GM12873 (cell line): Measurements from ENCODE around the gene SBNO2.

ENCODE experiments used
- TF ChIP-seq, protein P1 (sequence below): IDR thresholded peaks from 2 replicates; pipeline ENCODE4 v1.5.1; 2012; ENCODE audit warnings: low read depth, mild to moderate bottlenecking, moderate library complexity, low read length, control low read depth; ENCODE audit not compliant: insufficient read depth; ENCODE audit errors: missing control alignments

The SBNO2 gene

GRCh38 chr19:1150333-1151036 is 23.6 kb downstream of the SBNO2 start:
- TF ChIP-seq, protein P1, sequence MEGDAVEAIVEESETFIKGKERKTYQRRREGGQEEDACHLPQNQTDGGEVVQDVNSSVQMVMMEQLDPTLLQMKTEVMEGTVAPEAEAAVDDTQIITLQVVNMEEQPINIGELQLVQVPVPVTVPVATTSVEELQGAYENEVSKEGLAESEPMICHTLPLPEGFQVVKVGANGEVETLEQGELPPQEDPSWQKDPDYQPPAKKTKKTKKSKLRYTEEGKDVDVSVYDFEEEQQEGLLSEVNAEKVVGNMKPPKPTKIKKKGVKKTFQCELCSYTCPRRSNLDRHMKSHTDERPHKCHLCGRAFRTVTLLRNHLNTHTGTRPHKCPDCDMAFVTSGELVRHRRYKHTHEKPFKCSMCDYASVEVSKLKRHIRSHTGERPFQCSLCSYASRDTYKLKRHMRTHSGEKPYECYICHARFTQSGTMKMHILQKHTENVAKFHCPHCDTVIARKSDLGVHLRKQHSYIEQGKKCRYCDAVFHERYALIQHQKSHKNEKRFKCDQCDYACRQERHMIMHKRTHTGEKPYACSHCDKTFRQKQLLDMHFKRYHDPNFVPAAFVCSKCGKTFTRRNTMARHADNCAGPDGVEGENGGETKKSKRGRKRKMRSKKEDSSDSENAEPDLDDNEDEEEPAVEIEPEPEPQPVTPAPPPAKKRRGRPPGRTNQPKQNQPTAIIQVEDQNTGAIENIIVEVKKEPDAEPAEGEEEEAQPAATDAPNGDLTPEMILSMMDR, result no peak

DNA sequence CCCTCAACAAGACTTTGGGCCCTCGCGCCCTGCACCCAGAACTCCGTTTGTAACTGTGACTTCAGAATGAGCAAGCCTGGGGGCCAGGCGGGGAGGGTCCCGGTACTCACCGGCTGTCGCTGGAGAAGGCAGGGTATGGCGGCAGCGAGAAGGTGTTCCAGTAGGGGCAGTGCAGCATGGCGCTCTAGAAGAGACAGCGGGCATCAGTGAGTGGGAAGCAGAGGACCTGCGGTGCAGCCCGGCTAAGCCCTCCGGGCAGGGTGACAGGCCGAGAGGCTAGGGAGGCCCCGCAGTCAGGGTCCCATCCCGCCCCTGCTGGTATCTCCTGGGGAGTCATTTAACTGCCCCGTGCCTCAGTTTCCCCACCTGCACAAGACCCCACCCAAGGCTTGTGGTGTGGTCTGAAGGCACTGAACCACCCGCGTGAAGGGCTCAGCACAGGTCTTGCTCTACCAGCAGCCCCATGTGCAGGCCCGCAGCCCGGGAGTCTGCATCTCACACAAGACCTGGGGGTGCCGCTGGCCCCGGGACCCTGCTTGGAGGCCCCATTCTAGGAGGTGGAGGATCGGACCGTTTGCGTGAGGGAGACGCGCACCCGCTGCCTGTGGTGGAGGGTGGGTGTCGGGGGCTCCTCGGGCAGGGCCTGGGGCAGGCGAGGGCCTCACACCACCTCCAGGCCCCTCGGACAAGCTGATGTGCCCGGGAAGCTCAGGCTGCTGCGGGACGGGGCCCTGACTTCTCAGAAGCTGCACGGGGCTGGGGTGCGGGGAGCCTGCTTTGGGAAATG is 24.6 kb downstream of the SBNO2 start:
- TF ChIP-seq, protein P1, result no peak

DNA sequence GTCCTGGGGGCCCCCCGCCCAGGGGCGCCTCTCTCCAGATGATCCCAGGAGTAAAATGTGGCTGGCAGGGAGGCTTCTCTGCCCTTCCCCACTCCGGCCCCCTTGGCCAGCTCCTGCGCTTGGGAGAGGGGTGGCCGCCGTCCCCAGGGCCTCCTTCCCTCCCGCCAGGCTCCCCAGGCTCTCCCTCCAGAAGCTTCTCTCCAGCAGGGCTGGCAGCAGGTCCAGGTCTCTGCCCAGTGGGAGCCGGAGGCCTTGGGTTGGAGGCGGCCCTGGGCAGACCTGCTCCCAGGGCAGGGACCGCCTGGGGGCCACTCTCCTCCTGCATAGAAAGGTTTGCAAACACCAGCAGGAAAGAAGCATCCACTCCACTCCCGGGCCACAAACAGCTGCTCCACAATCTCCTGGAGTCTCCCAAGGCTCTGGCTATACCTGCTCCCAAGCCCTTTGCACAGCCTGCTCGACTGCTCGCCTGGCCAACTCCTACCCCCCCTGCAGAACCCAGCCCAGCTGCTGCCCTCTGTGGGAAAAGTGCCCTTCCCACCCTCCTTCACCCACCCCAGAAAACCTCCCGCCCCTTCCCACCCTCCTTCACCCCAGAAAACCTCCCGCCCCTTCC is 26.0 kb downstream of the SBNO2 start:
- TF ChIP-seq, protein P1, result no peak

DNA sequence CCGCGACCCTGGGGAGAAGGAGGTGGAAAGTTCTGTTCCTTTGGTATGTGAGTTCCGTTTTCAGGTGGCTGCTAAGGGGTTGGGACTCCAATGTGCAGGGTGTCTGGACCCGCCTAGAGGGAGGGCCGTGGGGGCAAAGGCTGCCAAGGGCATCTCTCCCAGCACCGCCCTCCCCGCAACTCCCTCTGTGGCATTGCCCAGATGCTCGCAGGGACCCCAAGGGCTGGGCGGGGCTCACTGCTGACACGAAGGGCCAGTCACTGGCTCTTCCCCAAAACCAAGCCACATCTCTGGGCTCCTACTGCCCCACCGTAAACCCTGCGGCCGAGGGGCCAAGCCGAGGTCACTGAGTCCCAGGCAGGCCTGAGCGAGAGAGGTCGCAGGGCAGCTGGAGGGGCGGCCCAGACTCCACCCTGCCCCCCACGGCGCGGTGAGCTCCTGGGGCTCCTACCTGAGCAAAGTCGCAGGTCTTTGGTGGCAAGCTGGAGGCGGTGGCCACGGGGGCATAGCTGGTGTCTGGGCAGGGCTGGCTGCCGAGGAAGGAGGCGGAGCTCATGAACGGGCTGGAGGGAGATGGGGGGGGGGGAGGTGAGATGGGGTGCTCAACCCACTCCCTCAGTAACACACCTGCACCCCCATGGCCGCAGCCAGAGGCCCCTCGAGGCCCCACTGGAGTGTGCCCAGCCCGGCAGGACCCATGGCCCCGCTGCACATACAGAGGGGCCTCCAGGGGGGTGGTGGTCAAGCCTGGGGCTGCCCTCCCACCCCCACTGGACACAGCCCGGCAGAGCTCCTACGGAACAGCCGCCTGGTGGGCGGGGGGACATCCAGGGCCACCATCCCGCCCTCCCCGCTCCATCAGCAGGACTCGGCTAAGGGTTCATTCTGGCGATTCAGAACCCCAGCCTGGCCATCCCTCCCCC is 26.9 kb downstream of the SBNO2 start:
- TF ChIP-seq, protein P1, result no peak

- TF ChIP-seq, protein P1, result no peak
Observed at GRCh38 chr19:1146412-1146699, 27.7 kb downstream of the SBNO2 start.

DNA sequence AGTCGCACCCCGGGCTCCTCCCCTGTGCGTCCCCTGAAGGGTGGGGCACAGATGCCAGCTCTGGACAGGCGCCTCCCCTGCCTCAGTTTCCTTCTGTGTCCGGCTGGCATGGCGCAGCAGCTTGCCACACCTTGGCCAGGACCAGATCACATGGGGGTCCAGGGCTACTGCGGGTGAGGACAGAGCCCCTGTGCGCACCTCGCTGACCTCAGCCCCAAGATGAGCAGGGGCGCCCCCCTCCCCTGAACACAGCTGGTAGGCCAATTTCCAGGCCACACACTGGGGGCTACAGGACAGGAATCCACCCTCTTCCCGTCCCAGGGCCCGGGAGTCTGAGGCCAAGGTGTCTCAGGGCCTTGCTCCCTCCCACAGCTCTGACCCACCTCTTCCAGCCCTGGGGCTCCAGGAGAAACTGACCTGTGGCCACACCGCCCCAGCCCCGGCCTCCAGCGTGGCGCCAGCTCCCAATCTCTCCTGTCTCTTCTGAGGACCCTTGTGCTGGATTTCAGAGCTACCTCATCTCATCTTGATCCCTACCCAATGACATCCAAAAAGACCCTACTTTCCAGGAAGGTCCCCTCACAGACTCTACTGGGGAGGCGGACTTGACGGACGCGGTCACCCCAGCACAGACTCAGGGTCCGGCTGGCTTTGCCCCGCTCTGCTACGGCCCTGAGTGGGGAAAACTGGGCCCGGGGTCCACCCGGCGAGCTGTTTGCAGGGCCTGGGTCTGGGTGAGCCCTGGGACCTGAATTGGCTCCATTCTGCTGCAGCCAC is 28.2 kb downstream of the SBNO2 start:
- TF ChIP-seq, protein P1, result no peak
